Type B pancreatic cell (in vitro differentiated cells): ENCODE results near the gene TRAF2. TPM values are rescaled to one million over a fixed set of nuclear protein-coding genes. Genes with fewer than 3 reads are reported as not detected.

Experiments
- DNase-seq: peaks from one replicate; pipeline ENCODE4 v3.0.0; 2021; ENCODE audit warnings: mixed read lengths; ENCODE audit not compliant: unreplicated experiment; ENCODE audit errors: extremely low spot score
- H3K27ac Mint-ChIP-seq: 2 replicates; pipeline ENCODE4 v1.8.0; 2021; ENCODE audit warnings: mild to moderate bottlenecking, mixed read lengths
- H3K27me3 Mint-ChIP-seq: 2 replicates; pipeline ENCODE4 v1.8.0; 2021; ENCODE audit warnings: mixed read lengths
- H3K36me3 Mint-ChIP-seq: 2 replicates; pipeline ENCODE4 v1.8.0; 2021; ENCODE audit warnings: mixed read lengths
- H3K4me1 Mint-ChIP-seq: one replicate; pipeline ENCODE4 v1.8.0; 2021; ENCODE audit warnings: mixed read lengths; ENCODE audit not compliant: unreplicated experiment
- H3K4me3 Mint-ChIP-seq: 2 replicates; pipeline ENCODE4 v1.8.0; 2021; ENCODE audit warnings: mild to moderate bottlenecking, mixed read lengths
- H3K9me3 Mint-ChIP-seq: 2 replicates; pipeline ENCODE4 v1.8.0; 2021; ENCODE audit warnings: mixed read lengths
- CTCF ChIP-seq: fragments of 200-600 bp; sonication (generic); conservative IDR thresholded peaks from 2 replicates; pipeline ENCODE4 v1.5.0; 2021; ENCODE audit warnings: antibody characterized with exemption, mild to moderate bottlenecking
- total RNA-seq: library from RNA; stranded (reverse); gene quantifications from 2 replicates; pipeline ENCODE4 v1.2.1, GENCODE V29; 2021; ENCODE audit warnings: low replicate concordance

The TRAF2 gene
- total RNA-seq, 1 donor from 2014 or later: 22.3 TPM

DNA sequence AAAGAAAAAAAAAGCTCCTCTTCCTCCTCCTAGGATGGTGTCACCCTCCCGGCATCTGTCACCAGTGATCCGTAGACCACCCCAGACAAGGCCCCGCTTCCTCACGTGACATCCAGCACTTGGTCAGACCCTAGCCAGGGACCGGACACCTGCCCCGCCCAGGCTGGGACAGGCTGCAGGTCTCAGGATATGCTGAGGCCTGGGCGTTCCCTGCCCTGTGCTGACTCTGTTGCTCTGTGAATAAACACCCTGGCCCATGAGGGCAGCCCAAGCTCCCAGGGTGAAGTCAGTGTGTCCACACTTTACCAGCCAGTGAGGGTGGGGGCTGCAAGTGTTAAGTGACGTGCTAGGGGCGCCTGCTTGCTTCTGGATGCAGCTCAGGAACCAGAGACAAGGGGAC lies 25.8 kb upstream of the TRAF2 start:
- no peaks in the 10 kb centered on the region for H3K9me3 Mint-ChIP-seq
- no peaks in the 10 kb centered on the region for H3K4me1 Mint-ChIP-seq
- H3K27ac Mint-ChIP-seq: no peak overlapping the region
- no peak for DNase-seq
- no peak overlapping the region for H3K4me3 Mint-ChIP-seq
- H3K36me3 Mint-ChIP-seq: no peaks in the 10 kb centered on the region
- H3K27me3 Mint-ChIP-seq: no peaks in the 10 kb centered on the region
- TF ChIP-seq CTCF: no peak

- Mint-ChIP-seq H3K27me3 (no peaks in the 10 kb centered on the region), H3K9me3 (no peaks in the 10 kb centered on the region), H3K4me3 (no peak overlapping the region), H3K27ac (no peak overlapping the region), H3K4me1 (no peaks in the 10 kb centered on the region), H3K36me3 (no peaks in the 10 kb centered on the region)
- no peak for TF ChIP-seq CTCF
- DNase-seq: no peak
Observed at GRCh38 chr9:136860933-136861873, 25.1 kb upstream of the TRAF2 start.

DNA sequence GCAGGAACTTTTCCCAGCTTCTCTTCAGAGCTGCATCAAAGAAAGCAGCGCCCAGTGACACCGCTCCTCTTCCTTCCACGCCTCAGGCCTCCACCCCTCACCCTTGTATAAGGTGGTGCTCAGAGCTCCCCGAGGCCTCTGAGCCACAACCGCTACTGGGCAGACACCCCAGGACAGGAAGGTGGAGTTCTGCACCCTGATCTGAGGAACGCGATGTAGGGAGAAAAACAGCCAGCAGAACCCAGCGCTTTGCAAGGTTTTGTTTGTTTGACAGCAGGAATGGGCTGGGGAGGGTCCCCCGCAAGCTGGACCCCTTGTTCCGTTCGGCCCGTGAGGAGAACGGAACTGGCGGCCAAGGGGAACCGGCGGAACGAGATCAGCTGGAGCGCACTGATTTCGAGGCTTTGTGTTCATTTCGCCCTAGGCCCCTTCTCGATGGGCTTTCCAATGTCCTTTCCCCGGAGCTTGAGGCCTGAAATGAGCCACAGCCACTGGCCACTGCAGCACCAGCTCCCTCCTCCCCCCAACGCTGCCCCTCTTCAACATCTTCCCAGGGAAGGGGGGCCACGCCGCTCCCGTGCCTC lies 24.4 kb upstream of the TRAF2 start:
- Mint-ChIP-seq H3K9me3 (no peaks in the 10 kb centered on the region), H3K27me3 (no peaks in the 10 kb centered on the region), H3K27ac (no peak overlapping the region), H3K4me1 (no peaks in the 10 kb centered on the region), H3K36me3 (no peaks in the 10 kb centered on the region), H3K4me3 (no peak overlapping the region)
- no peak for TF ChIP-seq CTCF
- DNase-seq: no peak

DNA sequence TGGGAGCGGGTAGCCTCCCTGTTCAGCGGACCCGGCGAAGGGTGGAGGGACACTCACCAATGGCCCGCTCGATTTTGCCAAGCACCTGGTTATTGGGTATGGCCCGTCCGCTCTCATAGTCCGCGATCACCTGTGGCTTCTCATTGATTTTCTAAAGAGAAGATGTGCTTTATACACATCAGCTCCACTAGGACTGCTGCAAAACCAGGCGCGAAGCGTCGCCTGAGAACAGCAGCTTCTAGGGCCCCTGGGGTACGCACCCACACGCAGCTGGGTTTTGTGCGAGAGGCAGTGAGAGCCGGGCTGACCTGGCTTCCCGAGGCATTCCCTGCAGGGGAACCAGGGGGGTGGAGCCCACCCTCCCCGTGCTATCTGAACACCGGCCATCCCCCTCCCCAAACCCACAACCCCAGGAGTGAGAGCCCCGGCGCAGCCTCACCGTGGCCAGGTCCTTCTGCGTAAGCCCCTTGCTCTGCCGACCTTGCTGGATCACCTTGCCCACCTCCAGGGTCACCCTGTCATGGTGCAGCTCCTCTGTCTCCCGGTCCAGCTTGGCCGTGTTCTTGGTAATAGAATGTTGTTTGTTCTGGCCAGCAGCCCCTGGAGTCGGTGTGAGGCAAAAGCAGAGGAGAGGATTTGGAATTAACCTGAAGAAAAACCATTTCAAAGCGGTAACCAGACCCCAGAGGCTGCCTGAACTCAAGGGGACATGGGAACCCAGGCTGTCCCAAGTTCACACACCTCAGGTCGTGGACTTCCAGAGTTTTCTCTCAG lies 23.3 kb upstream of the TRAF2 start:
- no peaks in the 10 kb centered on the region for H3K9me3 Mint-ChIP-seq
- no peak overlapping the region for H3K4me3 Mint-ChIP-seq
- H3K4me1 Mint-ChIP-seq: no peaks in the 10 kb centered on the region
- H3K36me3 Mint-ChIP-seq: no peaks in the 10 kb centered on the region
- no peak overlapping the region for H3K27ac Mint-ChIP-seq
- no peaks in the 10 kb centered on the region for H3K27me3 Mint-ChIP-seq
- DNase-seq: no peak
- no peak for TF ChIP-seq CTCF

DNA sequence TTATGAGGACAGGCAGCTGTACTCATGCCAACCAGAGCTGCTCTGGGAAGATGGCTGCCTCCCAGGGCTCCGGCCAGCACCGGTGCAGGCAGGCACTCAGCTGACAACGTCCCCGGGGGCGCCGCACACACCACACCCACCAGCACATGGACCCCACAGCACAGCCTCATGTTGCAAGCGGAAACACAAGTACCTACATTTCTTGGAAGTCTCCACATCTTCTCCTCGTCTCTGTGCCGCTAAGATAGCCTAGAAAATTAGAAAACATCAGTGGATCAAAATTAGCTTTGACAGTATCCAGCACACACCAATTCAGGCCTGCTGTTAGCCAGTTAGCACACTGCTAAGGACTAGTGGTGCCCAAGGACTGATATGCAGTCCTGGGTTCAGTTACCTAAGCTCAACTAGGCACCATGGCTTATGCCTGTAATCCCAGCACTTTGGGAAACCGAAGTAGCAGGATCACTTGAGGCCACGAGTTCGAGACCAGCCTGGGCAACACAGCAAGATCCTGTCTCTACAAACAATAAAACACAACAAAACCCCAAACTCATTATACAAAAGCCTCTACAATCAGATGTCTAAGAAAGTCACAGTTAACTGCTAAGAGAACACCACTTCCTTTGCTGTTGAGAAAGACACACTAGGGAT lies 22.6 kb upstream of the TRAF2 start:
- peaks cover 4% of the 10 kb centered on the region for H3K36me3 Mint-ChIP-seq
- H3K9me3 Mint-ChIP-seq: peaks cover under 1% of the 10 kb centered on the region
- no peak for TF ChIP-seq CTCF
- H3K4me3 Mint-ChIP-seq: peak overlapping the region; percentile 34
- H3K27me3 Mint-ChIP-seq: no peaks in the 10 kb centered on the region
- no peaks in the 10 kb centered on the region for H3K4me1 Mint-ChIP-seq
- no peak for DNase-seq
- no peak overlapping the region for H3K27ac Mint-ChIP-seq
